HS-5 (cell line): ENCODE data around the gene BCL2L11.

ENCODE experiments used
- DNase-seq: peaks from one replicate; pipeline ENCODE4 v3.0.0-alpha.2; 2012; ENCODE audit warnings: low read depth

The BCL2L11 gene

DNA sequence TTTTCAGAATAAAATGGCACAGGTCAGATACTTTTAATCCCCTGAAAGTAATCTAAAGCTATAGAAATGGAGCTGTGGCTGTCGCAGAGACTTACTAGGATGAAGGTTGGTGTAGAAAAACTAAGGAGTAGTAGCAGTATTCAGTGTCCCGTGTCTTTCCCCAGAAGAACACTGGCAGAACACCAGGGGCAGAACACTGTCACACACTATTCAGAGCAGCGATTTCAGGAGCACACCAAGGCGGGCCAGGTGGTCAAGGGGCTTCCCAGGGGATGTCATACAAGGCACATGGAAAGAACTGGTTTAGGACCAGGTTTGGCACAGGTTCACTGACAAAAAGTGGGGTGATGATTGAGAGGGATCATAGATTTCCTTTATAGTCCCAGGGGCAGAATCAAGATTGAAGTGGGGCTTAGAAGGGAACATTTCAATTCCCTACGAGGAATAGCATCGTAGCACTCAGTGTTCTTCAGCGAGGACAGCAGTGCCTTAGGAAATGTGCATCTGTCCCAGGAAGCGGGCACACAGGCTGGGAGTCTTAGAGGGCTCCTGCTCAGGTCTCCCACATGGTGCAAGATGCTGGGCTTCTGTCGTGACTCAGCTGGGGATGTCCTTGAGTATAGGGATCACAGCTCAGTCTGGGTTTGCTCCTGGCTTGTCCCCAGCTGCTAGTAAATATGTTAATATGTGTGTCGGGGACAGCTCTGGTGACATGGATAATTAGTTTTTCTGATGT lies 22.6 kb downstream of the BCL2L11 start:
- no peak for DNase-seq

DNA sequence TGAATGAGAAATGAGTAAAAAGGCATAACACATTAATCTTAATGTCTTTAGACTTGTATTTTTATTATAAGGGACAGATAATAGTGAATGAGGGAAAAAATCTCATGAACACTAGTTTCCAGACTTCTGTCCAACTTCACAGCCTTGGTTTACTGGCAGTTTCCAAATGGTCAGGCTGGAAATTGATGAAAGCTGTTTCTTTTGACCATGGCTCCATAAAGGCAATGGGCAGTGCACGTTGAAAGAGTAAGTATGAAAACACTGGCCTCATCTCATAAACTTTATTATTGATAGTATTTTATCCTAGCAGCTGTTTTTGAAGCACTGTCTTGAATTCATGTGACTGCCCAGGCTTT lies 23.1 kb downstream of the BCL2L11 start:
- DNase-seq = no peak

DNA sequence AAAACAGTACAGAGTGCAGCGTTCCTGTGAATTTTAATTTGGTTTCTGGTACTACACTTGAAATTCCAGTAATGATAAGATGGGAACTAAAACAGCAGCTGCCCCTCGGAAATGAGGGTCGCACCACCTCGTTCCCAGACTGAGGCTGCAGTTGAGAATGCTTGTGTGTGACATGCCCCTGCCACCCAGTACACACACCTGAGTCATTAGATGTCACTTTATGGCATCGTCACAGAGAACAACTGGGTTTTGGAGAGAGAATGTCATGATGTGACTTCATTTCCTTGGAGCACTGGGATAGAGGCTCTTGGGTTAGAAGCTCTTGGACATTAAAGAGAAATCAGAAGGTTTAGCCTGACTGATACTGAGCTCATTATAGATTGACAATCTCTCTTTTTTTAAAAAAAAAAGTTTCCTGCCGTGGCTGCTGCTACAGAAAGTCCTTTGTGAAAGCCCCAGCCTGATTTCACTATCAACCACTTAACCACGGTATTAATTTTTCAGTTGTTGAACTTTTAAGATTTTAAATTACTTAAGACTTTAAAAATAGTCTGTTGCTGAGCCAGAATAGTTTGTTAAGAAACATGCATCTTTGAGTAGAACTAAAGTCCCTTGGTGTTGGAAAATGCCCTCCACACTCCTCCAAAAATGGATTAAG lies 24.5 kb downstream of the BCL2L11 start:
- no peak for DNase-seq

DNA sequence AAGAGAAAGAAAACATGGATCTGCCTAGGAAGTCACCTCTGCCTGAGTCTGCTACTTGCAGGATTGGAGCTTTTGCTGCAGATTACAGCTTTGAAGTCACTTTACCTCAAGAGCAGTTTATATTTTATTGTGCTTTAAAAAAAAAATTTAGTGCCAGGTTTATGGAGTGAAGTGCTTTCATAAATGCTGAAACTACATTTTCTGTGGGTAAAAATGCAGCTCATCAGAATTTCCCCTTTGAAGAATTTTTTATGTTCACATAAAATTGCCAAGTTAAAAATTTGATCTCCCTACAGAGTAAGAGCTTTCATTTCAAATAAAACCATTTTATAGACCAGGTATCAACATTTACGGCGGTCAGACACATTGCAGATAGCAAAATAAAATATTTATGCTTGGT lies 25.2 kb downstream of the BCL2L11 start:
- no peak for DNase-seq

DNA sequence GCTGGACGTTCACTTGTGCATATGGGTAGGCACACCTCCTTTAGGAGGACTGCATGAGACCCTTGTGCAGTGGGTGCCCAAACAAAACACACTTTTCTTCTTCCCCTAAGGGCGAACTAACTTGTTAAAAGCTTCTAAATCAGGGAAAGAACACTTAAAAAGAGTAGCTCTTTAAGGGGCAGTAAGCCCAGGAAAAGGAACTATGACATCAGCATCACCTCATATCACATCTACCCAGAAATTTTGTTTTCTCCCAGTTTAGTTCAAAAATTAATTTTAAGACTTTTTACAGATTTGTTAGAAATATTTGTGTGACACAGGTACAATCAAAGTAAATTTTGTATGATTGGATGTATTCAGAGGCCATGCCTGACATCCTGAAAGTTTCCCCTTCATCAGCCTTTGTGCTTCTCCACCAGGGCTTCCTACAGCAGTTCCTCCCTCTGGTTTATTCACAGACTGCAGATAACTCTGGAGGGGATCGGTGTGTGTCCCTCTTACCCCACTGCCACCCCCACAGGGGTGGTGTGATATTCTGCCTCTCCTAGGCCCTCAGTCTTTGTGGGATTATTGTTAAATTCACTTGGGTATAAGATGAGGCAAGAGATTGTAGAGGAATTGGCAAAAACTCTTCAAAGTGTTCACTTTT lies 27.6 kb downstream of the BCL2L11 start:
- DNase-seq = no peak

DNA sequence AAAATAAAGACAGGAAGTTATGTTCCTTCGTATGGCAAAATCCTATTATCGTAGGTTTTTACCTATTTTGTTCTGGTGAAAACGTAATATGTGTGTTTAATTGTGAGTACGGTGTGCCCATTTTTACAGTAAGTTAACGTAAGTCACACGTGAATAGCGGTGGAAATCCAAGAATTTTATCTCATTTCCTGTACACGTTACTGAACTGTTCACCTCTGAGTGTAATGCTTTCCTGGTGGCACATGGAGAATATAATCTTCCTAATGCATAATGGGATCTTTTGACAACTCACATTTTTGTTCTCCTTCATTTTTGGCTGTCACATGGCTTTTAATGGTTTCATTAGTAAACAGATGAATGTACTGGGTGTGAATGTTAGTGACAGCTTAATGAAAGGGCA lies 28.2 kb downstream of the BCL2L11 start:
- DNase-seq = no peak

DNA sequence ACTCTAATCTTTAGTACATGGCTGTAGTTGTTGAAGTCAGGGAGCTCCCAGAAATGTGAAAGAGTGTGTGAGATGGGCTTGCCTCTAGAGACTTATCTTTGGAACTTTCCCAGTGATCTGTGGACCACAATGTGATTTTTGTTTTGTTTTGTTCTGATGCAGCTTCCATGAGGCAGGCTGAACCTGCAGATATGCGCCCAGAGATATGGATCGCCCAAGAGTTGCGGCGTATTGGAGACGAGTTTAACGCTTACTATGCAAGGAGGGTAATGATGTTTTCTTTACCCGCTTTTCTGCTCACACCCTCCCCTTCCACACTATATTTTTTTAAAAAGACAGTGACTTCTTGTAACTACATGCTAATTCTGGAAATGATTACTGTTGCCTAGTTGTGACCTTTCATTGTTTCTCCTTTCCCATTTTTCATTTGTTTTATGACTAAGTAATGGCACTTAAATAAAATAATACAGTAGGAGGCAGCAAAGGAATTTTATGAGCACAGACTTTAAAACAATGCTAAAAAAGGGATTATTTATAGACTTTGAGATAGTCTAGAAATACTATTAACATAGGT lies 29.3 kb downstream of the BCL2L11 start:
- DNase-seq = no peak

DNA sequence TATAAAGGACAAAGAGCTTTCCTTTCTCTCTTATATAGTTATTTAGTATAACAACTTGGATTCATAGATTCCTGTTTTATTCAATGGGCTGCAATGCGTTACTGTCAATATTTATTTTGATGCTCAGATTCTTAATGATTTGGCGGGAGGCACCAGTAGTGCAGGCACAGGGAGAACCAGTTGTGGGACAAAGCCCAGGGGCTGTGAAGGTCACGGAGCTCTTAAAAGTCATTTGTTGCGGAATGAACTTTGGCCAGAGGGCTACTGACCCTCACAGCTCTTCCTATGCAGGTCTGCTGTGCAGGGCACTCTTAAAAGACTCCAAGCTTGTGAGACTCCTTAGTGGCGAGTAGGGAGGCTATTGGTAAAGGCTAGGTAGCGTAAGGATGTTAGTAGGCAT lies 34.0 kb downstream of the BCL2L11 start:
- no peak for DNase-seq

DNA sequence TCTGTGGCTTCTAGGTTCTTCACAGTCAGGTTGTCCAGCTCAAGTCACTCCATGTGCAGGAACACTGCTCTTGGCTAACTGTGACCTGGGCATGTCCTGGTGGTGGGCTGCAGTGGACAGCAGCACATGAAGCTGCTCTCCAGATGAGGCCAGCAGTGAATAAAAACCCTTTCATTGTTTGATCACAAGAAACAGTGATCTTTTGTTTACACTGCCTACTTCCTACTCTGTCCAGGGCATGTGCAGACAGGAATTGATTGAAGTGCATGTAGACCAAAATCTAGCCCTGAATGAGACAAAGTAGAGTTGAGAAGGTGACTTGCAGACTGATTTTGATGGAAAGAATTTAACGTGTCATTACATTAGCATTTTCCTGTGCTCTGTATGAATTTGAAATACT lies 34.9 kb downstream of the BCL2L11 start:
- DNase-seq = no peak

DNA sequence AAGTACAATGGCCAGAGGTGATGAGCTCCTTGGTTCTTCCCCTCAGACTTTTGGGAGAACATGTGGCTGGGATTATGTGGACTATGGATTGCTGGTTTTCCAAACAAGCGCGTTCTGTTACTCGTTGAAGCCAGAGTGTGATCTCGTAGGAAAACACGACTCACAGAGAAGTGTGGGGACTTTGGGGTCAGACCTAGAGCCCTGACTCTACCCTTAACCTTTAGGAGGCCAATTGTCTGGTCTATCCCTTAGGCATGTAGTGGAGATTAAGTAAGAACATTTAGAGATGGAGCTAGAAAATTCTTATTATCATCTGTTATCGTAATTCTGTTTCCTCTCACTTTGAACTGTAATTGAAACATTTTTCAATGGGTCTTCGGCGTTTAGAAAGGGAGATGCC lies 35.8 kb downstream of the BCL2L11 start:
- DNase-seq = no peak

DNA sequence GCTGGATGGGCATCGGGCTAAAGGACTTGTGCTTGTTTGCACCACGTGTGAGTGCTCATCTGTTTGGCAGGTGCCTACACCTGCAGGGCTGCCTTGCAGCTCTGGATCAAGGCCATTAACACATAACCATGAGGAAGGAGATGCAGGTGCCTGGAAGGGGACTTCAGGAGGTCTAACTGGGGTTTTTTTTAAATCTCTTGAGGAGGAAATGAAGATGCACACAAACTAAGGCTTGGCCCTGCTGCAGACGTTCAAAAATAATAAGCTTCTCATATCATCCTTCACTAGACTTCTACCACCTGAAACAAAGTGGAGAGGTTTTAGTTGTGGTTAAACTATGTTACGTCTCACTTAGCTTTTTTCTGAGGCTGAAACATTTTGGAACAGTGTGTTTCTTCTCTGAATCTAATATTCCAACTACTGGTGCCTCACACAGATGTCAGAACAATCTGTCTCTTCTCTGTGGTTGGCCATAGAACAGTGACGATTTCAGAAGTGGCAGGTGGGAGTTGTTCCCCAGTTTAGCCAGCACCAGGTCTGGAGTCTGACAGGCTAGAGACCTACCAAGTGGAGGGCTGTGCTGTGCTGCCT lies 36.5 kb downstream of the BCL2L11 start:
- no peak for DNase-seq

DNA sequence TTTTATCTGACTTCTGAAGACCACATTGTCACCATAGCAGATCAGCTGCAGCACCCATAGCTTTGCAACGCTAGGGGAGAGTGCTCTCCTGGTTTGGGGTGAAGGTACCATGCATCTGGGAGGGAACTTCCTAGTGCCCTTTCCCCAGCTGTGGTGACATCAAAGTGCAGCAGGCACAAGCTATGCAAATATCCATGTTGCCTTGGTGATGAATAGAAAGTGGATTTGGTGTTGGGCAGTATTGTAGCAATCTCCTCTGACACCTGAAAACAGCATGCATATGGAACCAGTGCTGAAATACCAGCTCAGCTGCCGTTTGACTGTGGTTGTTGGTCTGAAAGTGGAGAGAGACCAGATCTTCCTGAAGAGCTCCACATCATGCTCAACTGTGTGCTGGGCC lies 37.1 kb downstream of the BCL2L11 start:
- DNase-seq = no peak

DNA sequence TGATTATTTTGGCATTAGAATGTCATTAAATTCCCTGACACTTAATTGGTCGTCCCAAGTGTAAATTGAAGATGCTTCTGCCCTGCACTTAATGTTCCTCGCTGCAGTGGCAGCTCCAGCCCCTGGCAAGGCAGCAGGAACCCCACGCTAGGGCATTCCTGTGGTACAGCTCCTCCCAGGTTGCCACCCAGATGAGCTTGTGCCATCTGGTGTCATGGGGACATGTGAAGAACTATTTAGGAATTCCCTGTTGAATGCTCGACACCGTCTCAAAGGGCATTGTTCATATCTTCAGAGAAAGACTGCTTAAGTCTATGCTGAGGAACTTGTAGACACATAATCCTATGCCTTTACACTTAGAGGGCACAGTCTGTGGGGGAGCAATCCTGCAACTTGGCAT lies 38.9 kb downstream of the BCL2L11 start:
- DNase-seq = no peak

DNA sequence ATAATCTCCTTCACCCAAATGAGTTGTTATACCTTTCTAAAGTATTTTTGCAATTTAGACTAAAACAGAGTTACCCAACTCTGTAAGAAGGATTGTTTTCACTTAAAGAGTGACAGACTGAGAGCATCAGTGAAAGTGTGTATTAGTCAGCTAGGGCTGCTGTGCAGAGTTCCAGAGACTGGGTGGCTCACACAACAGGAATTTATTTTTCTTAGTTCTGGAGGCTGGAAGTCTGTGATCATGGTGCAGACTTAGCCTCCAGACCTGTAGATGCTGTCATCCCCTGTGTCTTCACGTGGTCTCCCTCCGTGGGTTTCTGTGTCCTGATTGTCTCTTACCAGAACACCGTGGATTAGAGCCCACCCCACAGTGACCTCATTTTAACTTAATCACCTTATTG lies 40.0 kb downstream of the BCL2L11 start:
- peak; percentile 72 for DNase-seq

DNA sequence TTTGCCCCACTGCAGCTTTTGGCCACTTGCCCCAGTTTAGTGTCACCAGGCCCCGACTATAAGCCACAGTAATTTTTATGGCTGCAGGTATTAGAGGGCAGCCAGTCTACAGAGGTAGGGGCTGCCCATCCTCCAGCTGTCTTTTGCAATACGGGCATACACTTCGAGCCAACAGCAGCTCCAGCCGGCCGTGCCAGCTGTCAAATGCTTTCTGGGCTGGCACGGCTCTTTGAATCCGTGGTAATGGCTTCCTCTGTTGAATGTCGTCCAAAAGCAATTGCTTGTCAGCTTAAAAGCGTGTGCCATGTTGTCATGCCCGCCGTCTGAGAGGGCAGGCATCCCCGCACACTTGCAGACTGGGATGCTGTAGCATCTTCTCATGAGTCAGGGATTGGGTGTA lies 41.3 kb downstream of the BCL2L11 start:
- no peak for DNase-seq

DNA sequence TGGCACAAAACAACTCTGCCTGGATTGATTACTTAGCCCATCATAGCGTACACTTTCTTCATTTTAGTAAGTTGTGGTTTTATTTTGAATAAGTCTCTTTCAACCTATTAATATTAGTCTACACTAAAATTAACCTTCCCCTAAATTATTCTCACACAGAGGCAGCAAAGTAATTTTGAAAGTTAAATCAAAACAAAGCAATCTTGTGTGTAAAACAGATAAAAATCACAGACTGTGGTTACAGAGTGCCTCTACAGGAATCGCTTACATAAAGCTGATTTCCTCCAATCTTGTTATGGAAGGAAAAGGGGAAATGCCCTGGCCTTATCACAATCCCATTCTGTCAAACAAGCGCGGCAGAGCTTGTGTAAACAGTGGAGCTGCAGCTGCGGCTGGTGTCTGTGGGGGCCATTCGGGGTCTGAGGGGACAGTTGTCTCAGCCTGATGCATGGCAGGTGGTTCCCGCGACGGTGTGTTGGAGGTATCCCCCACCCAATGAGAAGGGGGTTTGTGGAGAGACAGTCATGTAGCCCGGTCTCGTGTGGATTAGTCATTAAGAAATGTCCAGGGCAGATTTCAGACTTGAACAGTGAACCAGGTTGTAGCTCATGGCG lies 42.1 kb downstream of the BCL2L11 start:
- no peak for DNase-seq

DNA sequence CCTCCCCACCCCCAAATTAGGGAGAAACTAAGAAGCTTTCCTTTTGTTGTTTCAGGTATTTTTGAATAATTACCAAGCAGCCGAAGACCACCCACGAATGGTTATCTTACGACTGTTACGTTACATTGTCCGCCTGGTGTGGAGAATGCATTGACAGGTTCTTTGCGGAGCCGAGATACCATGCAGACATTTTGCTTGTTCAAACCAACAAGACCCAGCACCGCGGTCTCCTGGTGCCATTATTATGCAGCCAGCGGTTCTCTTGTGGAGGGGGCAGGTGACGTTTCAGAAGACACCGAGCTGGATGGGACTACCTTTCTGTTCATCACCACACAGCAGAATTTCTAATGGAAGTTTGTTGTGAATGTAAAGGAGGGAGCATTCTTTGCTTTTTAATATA lies 43.4 kb downstream of the BCL2L11 start:
- no peak for DNase-seq

DNA sequence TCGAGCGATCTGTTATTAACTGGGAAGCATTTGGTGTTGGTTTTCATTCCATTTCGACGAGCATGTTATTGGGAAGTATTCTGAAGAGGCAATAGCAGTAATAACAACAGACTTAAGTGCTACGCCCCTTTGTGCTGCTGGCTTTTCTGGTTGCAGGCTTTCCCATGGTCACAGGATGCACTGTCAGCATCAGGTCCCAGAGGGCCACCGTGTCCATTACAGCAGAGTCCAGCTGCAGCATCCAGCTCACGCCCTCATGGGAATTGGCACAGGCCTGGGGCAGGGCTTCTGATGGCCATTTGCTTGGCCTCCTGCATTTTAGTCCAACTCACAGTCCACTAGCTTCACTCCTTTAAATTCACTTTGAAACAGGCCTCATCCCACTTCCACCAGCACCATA lies 44.4 kb downstream of the BCL2L11 start:
- no peak for DNase-seq

DNA sequence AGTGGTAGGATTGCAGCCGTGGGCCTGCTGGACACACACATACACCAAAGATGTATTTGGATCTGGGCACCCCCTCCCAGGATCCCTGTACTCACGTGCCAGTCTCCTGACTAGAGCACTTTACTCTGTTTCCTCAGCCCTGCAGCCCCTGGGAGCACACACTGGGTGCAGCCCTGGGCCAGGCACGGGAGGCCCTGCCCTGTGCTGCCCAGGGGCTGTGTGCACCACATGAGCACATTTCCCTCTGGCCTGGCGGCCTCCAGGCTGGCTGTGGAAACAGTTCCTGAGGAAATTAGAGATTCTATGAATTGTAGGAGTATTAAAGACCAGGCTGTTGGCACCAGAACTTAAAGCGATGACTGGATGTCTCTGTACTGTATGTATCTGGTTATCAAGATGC lies 45.4 kb downstream of the BCL2L11 start:
- DNase-seq = no peak

DNA sequence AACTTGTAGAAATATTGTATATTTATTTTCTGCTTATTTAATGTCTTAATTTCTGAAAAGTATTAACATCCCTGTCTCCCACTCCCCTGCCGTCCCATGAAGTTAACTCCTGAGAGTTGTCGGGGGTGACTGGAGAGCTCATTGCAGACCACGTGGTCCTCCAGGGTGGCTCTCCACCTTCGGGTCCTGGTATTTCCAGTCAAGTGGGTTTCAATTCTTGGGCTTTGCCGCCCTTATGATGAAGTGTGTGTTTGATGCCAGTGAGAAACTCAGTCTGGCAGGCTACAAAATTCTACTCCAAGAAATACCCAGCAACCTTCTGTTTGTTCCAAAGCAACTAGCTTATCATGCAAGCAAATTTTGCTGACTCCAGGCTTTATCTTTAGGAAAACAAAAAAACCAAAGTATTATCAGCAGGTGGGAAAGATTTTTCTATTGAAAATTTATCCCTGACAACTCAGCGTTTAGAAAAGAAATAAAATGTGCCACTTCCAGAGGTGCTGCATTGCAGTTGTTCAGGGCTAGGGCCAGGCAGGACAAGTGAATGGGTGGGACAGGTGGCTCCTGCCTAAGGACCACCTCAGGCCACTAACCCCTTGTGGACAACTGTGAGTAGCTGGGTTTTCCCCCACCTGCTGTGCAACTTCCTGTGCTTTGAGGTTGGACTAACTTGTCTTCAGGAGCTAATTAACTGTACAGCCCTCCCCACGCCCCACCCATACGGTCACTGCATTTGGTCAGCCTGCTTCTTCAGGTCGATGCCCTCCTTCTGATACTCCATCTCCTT lies 46.6 kb downstream of the BCL2L11 start:
- DNase-seq = no peak

DNA sequence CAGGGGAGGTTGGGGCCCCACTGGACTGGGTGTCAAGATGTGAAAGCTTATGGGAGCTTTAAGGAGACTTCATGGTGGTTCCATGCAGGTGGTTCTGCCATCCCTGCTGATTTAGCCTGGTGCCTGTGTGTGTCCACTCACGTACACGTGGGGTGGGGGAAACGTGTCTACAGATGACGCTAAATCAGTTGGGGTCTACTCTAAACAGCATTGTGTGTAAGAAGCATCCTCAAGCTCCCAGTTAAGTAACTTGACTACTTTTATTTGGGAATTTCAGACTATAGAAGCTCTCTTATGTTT lies 47.1 kb downstream of the BCL2L11 start:
- no peak for DNase-seq
